Mesenteric fat pad (tissue), 1 donor: Measurements from ENCODE around the gene GOLGA3. TPM values are rescaled to one million over a fixed set of nuclear protein-coding genes. Genes with fewer than 3 reads are reported as not detected.
"Not testable (repeated sequence)": the region's sequence is repeated elsewhere in the genome, so short reads cannot be mapped to it uniquely, and the experiment has no call there.

ENCODE experiments used
- DNase-seq: peaks from one replicate; pipeline ENCODE4 v3.0.0-alpha.2; 2020; ENCODE audit warnings: low spot score
- total RNA-seq: library from RNA; stranded (reverse); fragmentation: NEBNext Ultra II Directional; extraction: Animal tissue kit (Norgen Biotek cat#: 25700); gene quantifications from one replicate; pipeline ENCODE4 v1.2.1, GENCODE V29; 2021
- donor health status: DM: yes; HTN: yes; CAD: no.

GOLGA3 gene
- total RNA-seq, 1 donor from 2014 or later: 78.7 TPM

DNA sequence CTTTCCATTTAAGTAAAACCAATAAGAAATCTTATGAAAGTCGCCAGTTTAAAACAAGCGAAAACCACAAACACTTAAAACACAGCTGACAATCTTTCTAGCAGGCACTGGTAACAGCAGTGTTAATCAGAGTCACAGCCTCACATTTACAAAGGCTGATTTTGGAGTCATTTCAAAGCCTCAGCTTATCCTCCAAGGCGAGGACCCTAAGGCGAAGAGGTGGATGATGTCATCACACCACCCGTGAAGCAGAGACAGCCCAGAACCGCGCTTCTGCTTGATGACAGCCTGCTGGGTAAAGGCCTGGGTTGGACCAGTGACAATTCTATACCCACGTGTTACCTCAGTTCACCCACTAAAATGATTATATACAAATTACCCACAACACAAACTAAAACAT lies 10.1 kb downstream of the GOLGA3 start:
- no peak for DNase-seq

DNA sequence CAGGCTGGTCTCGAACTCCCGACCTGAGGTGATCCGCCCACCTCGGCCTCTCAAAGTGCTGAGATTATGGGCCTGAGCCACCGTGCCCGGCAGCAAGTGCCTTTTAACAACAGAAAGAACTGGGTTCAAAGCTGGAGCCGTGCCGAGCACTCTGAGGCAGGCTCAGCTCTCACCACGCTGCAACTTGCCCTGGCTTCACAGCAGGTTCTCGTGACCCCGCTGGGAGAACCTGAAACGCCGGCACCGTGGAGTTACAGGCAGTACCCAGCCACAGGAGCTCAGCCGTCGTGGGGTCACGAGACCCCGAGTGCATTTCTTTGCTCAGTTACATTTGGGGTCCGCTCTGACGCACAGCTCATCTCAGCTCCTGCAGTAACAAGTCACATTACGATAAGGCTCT lies 14.4 kb downstream of the GOLGA3 start:
- DNase-seq: no peak

DNA sequence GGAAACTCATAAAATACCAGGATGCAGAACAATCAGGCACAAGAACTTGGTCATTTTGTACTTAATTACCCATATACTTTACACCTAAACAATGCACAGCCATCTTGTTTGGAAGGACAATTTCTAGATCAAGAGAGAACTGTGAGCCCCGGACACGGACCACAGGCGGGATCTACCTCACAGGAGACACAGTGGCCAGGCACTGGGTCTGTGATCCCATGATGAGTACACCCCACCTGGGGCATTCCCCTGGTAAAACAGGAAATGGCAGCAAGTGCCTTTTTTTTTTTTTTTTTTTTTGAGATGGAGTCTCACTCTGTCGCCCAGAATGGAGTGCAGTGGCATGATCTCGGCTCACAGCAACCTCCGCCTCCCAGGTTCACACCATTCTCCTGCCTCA lies 15.2 kb downstream of the GOLGA3 start:
- DNase-seq: no peak

DNA sequence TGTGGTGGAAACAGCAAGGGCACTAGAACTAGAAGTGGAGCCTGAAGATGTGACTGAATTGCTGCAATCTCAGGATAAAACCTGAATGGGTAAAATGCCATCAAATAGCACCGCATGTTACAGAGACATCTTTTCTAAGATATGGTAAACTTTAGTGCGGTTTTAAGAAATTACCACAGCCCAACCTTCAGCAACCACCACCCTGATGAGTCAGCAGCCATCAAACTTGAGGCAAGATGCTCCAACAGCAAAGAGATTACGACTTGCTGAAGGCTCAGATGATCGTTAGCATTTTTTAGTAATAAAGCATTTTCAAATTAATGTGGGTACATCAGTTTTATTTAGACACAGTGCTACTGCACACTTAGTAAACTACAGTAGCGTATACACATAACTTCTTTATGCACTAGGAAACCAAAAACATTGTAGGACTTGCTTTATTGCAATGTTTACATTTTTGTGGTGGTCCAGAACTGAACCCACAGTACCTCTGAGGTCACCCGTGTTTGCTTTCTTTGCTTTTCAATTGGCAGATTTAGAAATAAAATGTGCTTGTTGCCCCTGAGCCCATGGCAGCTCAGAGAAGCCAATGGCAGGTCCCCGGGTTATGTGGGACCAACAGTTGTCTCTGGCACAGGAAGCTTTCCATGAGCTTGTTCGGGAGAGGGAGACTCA lies 15.9 kb downstream of the GOLGA3 start:
- DNase-seq: no peak

DNA sequence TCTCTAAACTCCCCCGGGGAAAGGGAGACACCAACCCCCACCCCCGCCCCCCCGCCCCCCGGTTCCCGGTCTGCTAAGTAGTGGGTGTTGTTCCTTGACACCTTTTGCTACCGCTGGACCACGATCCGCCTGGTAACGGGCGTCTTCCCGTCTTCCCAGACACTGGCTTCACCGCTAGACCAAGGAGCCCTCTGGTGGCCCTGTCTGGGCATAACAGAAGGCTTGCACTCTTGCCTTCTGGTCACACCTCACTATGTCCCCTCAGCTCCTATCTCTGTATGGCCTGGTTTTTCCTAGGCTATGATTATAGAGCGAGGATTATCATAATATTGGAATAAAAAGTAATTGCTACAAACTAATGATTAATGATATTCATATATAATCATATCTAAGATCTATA lies 19.3 kb downstream of the GOLGA3 start:
- DNase-seq: not testable (repeated sequence)

DNA sequence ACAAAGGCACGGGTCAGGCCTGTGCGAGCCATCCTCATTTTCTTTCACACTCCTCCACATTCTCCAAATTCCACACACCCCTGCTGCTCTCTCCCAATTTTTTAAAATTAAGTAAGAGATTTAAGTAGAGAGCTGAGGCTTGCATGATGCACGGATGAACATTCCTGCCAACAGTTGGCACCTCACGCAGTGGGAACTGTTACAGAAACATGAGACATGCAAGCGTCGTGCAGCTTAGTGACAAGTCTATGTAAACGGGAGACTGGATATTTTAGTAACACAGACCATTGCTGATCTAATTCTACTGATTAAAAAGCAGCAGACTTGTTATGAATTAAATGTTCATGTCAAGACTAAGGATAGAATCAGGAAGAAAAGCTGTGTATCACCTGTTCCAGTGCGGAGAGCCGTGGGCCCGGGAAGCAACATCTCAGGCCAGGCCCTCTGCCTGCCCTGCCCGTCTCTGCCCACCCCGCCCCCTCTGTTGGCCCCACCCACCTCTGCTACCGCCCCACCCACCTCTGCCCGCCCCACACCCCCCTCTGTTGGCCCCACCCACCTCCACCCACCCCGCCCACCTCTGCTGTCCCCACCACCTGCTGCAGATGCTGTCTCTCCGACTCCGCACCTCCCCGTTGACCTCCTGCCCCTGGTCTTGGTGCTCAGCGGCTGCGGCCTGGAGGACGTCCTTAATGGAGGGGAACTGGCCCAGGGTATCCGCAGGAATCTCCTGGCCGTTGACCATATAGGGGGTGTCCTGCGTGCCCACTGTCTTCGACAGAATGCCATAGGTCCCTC lies 21.2 kb downstream of the GOLGA3 start:
- no peak for DNase-seq

DNA sequence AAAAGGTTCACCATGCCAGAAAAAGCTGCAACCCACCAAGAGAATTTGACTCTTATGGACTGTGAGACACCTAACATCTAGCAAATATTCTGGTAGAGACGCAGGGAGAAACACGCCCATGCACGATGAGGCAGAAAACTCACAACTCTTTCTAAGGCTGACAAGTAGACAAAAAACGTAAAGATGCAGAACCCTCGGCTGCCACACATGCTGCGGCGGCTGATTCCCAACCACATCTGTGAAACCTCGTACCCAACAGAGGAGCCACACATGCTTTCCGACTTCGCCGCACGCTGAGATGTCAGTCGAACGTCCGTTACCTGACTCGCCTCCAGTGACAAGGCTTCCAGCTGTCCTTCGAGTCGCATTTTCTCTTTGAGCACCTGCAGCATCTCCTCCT lies 21.8 kb downstream of the GOLGA3 start:
- no peak for DNase-seq

DNA sequence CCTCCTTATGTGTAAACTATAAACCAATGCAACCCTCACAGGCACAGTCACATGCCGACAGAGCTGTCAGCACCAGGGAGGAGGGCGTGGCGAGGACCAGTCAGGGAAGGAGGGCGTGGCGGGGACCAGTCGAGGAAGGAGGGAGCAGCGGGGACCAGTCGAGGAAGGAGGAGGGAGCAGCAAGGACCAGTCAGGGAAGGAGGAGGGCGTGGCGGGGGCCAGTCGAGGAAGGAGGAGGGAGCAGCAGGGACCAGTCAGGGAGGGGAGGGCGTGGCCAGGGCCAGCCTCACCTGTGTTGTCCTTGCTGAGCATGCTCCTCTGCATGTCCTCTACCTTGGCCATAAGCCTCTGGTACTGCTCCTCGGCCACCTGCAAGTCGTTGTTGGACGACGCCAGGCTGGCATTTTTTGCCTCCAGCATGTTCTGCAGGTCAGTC lies 24.2 kb downstream of the GOLGA3 start:
- no peak for DNase-seq

DNA sequence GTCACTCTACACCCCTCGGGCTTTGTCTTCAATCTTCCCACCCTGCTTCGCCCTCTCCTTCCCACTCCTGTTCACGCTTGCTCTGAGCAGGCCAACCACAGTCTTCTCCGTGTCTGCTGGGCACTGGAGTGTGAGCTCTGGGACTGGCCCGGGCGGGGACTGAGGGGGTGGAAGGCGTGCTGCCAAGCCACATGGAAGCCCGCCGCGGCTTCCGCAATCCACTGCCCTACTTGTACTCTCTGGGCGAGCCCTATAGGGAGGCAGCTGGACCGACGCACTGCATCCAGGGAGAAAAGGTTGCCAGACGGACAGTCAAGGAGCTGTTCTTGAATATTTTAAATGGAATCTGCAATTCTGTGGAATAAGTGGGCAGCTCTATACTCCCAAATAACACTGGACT lies 24.8 kb downstream of the GOLGA3 start:
- DNase-seq: no peak

DNA sequence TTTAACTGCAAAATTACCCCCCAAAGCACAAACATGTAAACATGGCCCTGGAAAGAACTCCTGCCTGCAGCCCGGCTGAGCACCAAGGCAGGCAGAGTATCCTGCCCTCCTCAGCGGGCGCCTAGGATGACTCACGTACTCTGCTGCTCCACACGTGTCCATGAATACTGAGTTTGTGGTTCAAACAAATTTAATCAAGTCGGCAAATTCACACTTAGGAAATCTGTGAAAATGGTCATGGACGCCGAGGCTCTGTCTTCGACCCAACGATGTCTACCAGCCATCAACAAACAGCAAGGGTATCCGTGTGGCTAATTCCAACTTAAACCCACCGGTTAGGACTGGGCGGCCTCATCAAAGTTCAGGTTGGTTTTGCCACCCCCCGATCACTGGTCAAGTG lies 25.5 kb downstream of the GOLGA3 start:
- no peak for DNase-seq

DNA sequence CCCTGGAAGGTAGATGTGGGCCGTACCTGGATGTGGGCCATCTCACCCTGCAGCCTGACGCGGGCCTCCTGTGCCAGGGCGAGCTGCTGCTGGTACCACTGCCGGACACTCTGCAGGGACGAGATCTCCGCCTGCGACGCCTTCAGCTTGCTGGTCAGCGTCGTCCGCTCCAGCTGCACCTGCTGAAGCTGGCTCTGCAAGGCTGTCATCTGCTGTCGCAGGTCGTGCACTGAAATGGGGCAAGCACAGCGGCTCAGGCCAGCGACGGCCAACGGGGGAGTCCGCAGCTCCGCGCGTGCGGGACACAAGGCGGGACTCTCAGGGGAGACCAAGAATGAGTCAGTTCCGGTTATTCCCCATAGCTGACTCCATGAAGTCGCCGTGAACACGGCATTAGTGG lies 26.9 kb downstream of the GOLGA3 start:
- no peak for DNase-seq

DNA sequence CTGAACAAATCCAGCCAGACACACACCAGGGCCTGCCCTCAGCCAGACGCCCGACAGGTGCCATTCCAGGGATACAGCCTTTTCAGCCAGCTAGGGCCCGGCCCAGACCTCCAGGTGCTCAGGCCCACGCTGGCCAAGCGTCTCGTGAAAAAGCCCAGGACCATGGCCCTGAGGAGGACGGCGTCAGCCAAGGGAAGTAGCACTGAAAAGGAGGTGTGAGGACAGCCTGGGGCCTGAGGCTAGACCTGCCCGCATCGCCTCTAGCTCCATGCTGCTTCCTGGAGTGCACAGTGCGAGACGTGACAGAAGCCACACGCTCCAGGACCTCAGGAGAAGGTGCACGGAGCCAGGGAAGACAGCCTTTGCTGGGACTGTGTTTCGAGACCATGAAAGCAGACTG lies 29.8 kb downstream of the GOLGA3 start:
- DNase-seq: no peak

DNA sequence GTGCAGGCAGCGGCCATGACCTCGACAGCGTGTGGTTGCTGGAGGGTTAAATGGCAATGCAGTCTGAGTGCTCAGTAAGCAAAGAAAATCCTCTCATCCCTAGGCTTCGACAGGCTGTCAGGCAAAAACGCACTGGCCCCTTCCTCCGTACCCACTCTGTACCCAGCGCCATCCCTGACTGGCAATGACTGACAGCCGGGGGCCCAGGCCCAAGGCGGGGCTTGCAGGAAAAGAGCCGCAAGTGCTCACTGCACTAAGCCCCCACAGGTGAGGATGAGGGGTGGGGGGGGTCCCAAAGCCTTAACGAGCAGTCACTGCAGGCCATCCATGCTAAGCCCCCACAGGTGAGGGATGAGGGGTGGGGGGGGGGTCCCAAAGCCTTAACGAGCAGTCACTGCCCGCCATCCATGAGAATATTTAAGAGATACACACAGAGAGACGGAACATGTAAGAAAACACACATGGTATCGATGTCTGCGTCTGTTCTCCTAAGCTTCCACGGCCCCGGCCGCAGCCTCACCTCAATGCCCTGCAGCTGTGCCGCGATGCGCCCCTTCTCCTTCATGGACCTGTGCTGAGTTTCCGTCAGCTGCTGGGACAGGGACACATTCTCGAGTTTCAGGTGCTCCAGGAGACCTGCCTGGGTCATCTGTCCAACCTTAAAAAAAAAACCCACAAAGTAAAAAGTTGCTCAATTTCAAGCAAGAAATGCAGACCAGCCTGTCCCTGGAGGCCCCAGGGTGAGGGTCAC lies 30.7 kb downstream of the GOLGA3 start:
- no peak for DNase-seq

DNA sequence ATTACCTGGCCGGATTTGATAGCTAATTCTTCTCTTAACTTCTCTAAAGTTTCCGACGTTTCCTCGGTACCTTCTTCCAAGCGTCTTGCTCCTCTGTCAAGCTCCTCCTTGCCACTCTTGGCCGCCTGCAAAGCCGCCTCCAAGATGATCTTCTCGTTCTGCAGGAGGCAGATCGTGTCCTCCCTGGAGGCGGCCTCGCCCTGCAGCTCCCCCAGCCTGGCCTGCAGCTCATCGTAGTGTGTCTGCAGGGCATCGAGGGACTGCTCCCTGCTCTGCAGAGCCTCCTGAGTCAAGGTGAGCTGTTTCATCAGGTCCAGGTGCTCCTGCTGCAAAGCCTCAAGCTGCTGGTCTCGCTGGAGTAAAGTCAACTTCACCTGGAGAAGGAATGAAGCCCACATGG lies 32.8 kb downstream of the GOLGA3 start:
- DNase-seq: no peak

DNA sequence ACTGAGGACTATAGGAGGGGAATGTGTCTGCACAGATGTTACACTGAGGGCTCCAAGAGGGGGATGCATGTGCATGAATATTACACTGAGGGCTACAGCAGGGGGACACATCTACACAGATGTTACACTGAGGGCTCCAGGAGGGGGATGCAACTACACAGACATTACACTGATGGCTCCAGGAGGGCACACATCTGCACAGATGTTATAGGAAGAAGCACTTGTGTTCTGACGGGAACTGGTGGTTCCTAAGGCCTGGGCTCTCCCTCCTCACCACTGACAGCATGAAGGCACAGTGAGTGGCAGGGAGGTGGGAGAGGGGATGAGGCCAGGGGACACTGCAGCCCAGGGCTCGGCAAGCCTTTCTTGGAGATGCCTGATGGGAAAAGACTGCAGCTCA lies 36.7 kb downstream of the GOLGA3 start:
- DNase-seq: not testable (repeated sequence)

DNA sequence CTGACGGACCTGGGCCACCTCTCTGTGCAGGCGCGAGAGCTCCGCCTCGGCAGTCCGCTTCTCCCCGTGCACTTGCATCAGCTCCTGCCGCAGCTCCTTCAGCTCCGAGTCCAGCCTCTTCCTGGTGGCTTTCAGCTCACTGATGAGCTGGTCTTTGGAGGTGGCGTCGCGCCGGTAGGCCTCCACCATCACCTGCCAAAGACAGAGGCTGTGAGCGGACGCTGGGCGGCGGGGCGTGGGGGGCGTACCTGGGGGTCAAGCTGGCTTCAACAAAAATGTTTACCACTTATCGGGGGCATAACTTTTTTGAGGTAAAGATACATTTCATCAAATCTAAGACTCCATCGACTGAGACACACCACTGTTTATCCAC lies 39.6 kb downstream of the GOLGA3 start:
- DNase-seq: no peak

DNA sequence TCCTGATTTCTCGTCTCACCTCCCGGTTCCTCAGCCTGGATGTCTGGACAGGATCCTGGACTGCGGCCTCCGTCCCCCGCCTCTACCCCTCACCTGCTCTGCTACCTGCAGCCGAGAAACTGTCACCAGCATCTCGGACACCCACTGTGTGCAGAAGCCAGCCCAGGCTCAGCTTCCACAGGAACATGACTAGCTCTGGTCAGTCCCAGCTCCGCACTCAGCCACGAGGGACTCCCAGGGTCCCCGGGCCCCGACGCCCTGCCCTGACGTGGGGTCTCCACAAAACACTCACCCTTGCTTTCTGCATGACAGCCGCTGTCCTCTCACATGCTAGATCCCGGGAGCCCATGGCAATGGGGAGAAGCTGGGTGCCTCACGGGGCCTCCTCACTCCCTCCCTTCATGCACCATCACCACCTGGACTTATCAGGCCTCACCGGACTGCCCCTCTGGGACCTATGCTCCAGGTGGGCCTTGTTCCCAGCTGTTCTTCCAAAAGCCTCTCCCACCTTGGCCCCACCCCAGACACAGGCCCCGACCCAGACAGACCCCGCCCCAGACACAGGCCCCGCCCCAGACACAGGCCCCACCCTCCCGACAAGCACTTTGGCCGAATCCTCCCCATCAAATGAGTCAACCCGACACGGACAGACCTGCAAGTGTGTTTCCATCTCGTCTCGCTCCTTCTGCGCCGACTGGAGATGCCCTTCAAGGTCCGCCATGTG lies 40.1 kb downstream of the GOLGA3 start:
- DNase-seq: no peak

DNA sequence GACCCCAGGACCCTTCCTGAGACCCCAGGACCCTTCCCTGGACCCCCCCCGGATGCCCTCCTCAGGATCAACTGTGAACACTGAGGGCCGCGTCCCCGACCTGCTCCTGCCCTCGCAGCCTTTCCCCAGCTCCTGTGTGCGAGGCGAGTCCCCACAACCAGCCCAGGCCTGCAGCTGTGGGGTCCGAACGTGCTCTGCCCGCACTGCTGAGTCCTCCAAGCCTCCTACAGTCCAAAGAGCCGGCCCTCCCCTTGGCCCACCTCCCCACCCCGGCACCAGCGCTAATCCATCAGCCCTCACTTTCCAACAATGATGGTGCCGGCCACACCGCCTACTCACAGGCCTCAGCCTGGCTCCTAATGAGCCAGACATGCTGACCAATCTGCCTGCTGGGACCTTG lies 40.8 kb downstream of the GOLGA3 start:
- no peak for DNase-seq

DNA sequence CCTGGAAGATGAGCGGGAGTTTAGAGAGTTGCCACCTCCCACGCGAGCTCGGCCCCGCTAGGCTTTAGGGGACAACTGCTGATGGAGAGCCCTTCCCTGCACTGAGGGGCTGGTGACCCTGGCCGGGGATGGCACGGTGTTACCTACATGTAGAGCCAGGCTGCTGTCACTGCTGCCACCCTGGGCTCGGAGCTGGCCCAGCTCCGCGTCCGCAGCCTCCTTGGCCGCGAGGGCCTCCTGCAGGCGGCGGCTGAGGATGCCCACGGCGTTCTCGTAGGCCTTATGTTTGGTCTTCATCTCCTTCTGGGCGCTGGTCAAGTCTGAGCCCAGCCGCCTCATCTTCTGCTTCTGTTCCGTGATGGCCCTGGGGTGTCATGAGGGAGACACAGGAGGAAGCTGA lies 42.5 kb downstream of the GOLGA3 start:
- DNase-seq: no peak

DNA sequence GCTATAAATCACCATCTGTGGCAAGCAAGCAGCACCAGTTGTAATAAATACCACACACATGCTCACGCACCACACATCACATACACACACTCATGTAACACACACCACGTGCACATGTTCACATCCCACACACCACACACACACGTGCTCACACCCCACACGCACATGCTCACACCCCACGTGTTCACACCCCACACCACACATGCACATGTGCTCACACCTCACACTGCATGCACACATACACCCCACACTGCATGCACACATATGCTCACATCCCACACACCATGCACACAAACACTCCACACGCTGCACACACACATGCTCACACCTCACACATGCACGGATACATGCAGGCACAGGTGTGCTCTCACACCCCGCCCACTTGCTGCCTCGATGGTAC lies 44.1 kb downstream of the GOLGA3 start:
- no peak for DNase-seq

DNA sequence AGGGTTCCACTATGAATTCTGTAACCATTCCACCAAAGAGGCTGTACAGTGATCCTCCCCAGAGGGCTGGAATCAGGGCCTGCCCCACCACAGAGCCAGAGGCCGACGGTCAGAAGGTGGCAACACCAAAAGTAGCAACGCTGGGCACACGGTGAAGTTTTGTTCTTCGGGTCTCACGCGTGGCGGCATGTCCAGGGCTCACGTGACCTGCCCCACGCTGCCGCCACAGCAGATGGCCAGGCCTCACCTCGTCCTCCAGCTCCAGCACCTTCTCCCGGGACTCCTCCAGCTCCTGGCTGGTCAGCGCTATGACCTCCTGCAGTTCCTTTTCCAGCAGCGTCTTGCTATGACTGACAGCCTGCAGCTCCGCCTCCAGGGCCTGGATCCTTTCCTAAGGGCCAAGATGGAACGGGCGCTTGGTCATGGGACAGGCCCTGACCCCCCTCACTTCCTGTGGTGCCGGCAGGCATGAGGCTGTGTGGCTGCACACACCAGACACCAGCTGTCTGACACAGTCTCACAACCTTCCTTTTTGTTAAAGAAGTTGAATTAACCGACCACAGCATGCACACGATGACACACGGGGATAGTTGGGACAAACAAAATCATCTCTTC lies 44.6 kb downstream of the GOLGA3 start:
- no peak for DNase-seq
